OCI-LY7 (cell line): ENCODE measurements around the gene IMPDH1. TPM values are rescaled to one million over a fixed set of nuclear protein-coding genes. Genes with fewer than 3 reads are reported as not detected.

ENCODE experiments used
- BruUV-seq: library from RNA; stranded (reverse); fragments of 400-500 nt; replicated peaks from 2 replicates; lab custom pipeline; 2021; lab: Mats Ljungman, UMichigan
- CTCF ChIA-PET: fragments of 300-600 bp; sonication (Branson Sonifier 250); formaldehyde crosslinking; loops from one replicate; lab custom pipeline; 2022; ENCODE audit warnings: antibody characterized with exemption; ENCODE audit not compliant: unreplicated experiment; lab: Charles Lee
- POLR2A ChIA-PET: fragments of 300-600 bp; sonication (Branson Sonifier 250); formaldehyde crosslinking; loops from one replicate; lab custom pipeline; 2022; ENCODE audit warnings: antibody characterized with exemption; lab: Charles Lee
- DNase-seq: peaks from one replicate; pipeline ENCODE4 v3.0.0-alpha.2; 2015; ENCODE audit warnings: low spot score
- H2AFZ ChIP-seq: fragments of 200-600 bp; sonication (generic), shearing (Covaris generic); 2 replicates; pipeline ENCODE4 v1.6.1; 2014; ENCODE audit warnings: mild to moderate bottlenecking, antibody characterized with exemption, low read length, moderate library complexity
- H3K27ac ChIP-seq: fragments of 200-600 bp; sonication (generic); 2 replicates; pipeline ENCODE4 v1.5.1; 2014; ENCODE audit warnings: mixed run types, low read depth, mild to moderate bottlenecking, moderate library complexity, low read length, inconsistent platforms; ENCODE audit not compliant: poor library complexity, severe bottlenecking
- H3K36me3 ChIP-seq: fragments of 200-600 bp; sonication (generic); 2 replicates; pipeline ENCODE4 v1.6.1; 2014; ENCODE audit warnings: mild to moderate bottlenecking, antibody characterized with exemption, low read length, moderate library complexity, mixed read lengths; ENCODE audit not compliant: insufficient read depth
- H3K4me1 ChIP-seq: fragments of 200-600 bp; sonication (generic); 2 replicates; pipeline ENCODE4 v1.5.1; 2014; ENCODE audit warnings: mild to moderate bottlenecking, low read length; ENCODE audit not compliant: insufficient read depth, poor library complexity, severe bottlenecking
- H3K4me2 ChIP-seq: fragments of 200-600 bp; sonication (generic); 2 replicates; pipeline ENCODE4 v1.6.1; 2014; ENCODE audit warnings: mild to moderate bottlenecking, low read length
- H3K4me3 ChIP-seq: fragments of 200-600 bp; sonication (generic); 2 replicates; pipeline ENCODE4 v1.5.1; 2014; ENCODE audit warnings: mild to moderate bottlenecking, low read depth, low read length; ENCODE audit not compliant: poor library complexity, severe bottlenecking
- H3K79me2 ChIP-seq: fragments of 200-600 bp; sonication (generic); 2 replicates; pipeline ENCODE4 v1.6.1; 2016; ENCODE audit warnings: low read depth, mild to moderate bottlenecking, low read length, moderate library complexity, mixed read lengths; ENCODE audit not compliant: insufficient read depth
- H3K9me2 ChIP-seq: fragments of 200-600 bp; sonication (generic); 2 replicates; pipeline ENCODE4 v1.6.1; 2016; ENCODE audit warnings: mild to moderate bottlenecking, low read length, mixed read lengths; ENCODE audit not compliant: insufficient read depth
- H3K9me3 ChIP-seq: fragments of 200-600 bp; sonication (generic); 2 replicates; pipeline ENCODE4 v1.6.1; 2014; ENCODE audit warnings: mild to moderate bottlenecking, mixed run types, low read length, mixed read lengths
- H4K20me1 ChIP-seq: fragments of 200-600 bp; sonication (generic); 2 replicates; pipeline ENCODE4 v1.6.1; 2014; ENCODE audit warnings: mild to moderate bottlenecking, antibody characterized with exemption, low read length, moderate library complexity, mixed read lengths; ENCODE audit not compliant: insufficient read depth
- CTCF ChIP-seq: fragments of 200-600 bp; sonication (generic); conservative IDR thresholded peaks from 2 replicates; pipeline ENCODE4 v1.5.1; 2014; ENCODE audit warnings: mild to moderate bottlenecking, antibody characterized with exemption, low read length, moderate library complexity, mixed read lengths
- EZH2phosphoT487 ChIP-seq: fragments of 200-600 bp; sonication (generic); IDR thresholded peaks from 2 replicates; pipeline ENCODE4 v1.6.1; 2018; ENCODE audit warnings: low read depth, borderline replicate concordance, mild to moderate bottlenecking, mixed run types, antibody characterized with exemption, low read length, moderate library complexity, mixed read lengths
- intact Hi-C: fragments of 100-400 bp; cut with micrococcal nuclease; formaldehyde crosslinking; loops from one replicate; pipeline ENCODE4 v1.10.0; 2022; ENCODE audit not compliant: unreplicated experiment
- total RNA-seq, 2 experiments: library from RNA; depleted of rRNA in 1 of 2; stranded (reverse); fragments of >200 nt in 1 of 2; shearing (Covaris generic) in 1 of 2; gene quantifications; 2 replicates each; pipeline ENCODE4 v1.2.3, GENCODE V29; 2014 to 2022

The IMPDH1 gene
- total RNA-seq, 2 experiments from 2014 or later = 26.6 to 50.5 TPM

- Histone ChIP-seq H3K9me3 (no peaks in the 10 kb centered on the region), H3K36me3 (no peaks in the 10 kb centered on the region), H4K20me1 (no peaks in the 10 kb centered on the region), H3K4me3 (peak overlapping the region; percentile 72), H3K4me1 (peaks cover 17% of the 10 kb centered on the region), H3K4me2 (peak overlapping the region; percentile 100), H3K27ac (no peak overlapping the region), H2AFZ (peak overlapping the region; percentile 91; the same call in 1 of the 2 replicates), H3K79me2 (peaks cover 10% of the 10 kb centered on the region; the same call in 1 of the 2 replicates), H3K9me2 (no peaks in the 10 kb centered on the region)
- DNase-seq = no peak
- TF ChIP-seq EZH2phosphoT487 = no peak
- TF ChIP-seq CTCF = no peak
- intact Hi-C loops = loop anchor here (1.0 kb wide), 1 partner anchor 66 kb away; the partner anchor contains the start of gene RBM28
- ChIA-PET CTCF (no interaction called here), POLR2A (interaction anchor here (0.5 to 0.7 kb wide), 4 partner anchors 8 to 342 kb away, joined by 3 to 4 read pairs (median 3); partner anchors contain the start of gene HILPDA)
- no TSS peak for BruUV-seq
Measured at GRCh38 chr7:128408709-128409595, 830 bp downstream of the IMPDH1 start.

- Histone ChIP-seq H3K4me1 (peaks cover 23% of the 10 kb centered on the region), H3K4me2 (no peak overlapping the region), H3K27ac (no peak overlapping the region), H4K20me1 (no peaks in the 10 kb centered on the region), H3K9me2 (no peaks in the 10 kb centered on the region), H3K9me3 (no peaks in the 10 kb centered on the region), H2AFZ (no peak overlapping the region), H3K4me3 (no peak overlapping the region), H3K79me2 (peaks cover 10% of the 10 kb centered on the region; the same call in 1 of the 2 replicates), H3K36me3 (no peaks in the 10 kb centered on the region)
- TF ChIP-seq EZH2phosphoT487 (no peak), CTCF (no peak)
- no TSS peak for BruUV-seq
- intact Hi-C loops = no loop called here
- no peak for DNase-seq
- CTCF ChIA-PET = interaction anchor here (1.0 kb wide), 1 partner anchor 52 kb away, joined by 4 read pairs; no protein-coding TSS in a partner anchor
- POLR2A ChIA-PET = interaction anchor here (0.5 kb wide), 2 partner anchors 343 to 981 kb away, joined by 3 read pairs; no protein-coding TSS in a partner anchor
Measured at GRCh38 chr7:128407751-128408708, 1.8 kb downstream of the IMPDH1 start.
